K562 (cell line): Measurements from ENCODE around the gene FAM222A. TPM values are rescaled to one million over a fixed set of nuclear protein-coding genes. Genes with fewer than 3 reads are reported as not detected.
A peak's percentile ranks its signal among the peaks of the same experiment; 100 is the strongest.

Source experiments
- ARID3B ChIP-seq: fragments of 250-450 bp; sonication (Bioruptor Pico); IDR thresholded peaks from 2 replicates; pipeline ENCODE4 v1.4.0; 2020; ENCODE audit warnings: borderline replicate concordance
- CHCHD3 ChIP-seq: fragments of 250-450 bp; sonication (Bioruptor Pico); IDR thresholded peaks from 2 replicates; pipeline ENCODE4 v2.1.2; 2022; ENCODE audit warnings: mild to moderate bottlenecking
- CTCF ChIP-seq, 3 experiments: IDR thresholded peaks in 2 of 3; conservative IDR thresholded peaks in 1 of 3; 2 replicates each; pipeline ENCODE4 v1.5.1; 2011 to 2012; ENCODE audit warnings: low read length in 3 of 3, mild to moderate bottlenecking in 3 of 3, control low read depth in 2 of 3, improper control_type of control experiment in 1 of 3, inconsistent platforms in 1 of 3, low read depth in 1 of 3, mixed read lengths in 1 of 3, moderate library complexity in 1 of 3; ENCODE audit not compliant: insufficient read depth in 2 of 3
- FOXA1 ChIP-seq: fragments of 450-650 bp; IDR thresholded peaks from 2 replicates; pipeline ENCODE4 v1.6.1; 2016; ENCODE audit warnings: mild to moderate bottlenecking, borderline replicate concordance
- GABPB2 ChIP-seq: fragments of 250-450 bp; sonication (Bioruptor Pico); conservative IDR thresholded peaks from 2 replicates; pipeline ENCODE4 v1.5.1; 2021; ENCODE audit warnings: mild to moderate bottlenecking
- HDAC6 ChIP-seq: IDR thresholded peaks from 2 replicates; pipeline ENCODE4 v1.6.1; 2012; ENCODE audit warnings: low read depth, mild to moderate bottlenecking, control low read depth, inconsistent platforms, low read length, moderate library complexity
- ILF3 ChIP-seq: fragments of 450-650 bp; IDR thresholded peaks from 2 replicates; pipeline ENCODE4 v1.6.1; 2018; ENCODE audit warnings: antibody characterized with exemption, mild to moderate bottlenecking, moderate library complexity, borderline replicate concordance
- KHSRP ChIP-seq: fragments of 450-650 bp; IDR thresholded peaks from 2 replicates; pipeline ENCODE4 v1.6.1; 2017
- NR3C1 ChIP-seq: sonication (generic); formaldehyde crosslinking; IDR thresholded peaks from 2 replicates; pipeline ENCODE4 v1.8.1; 2022; ENCODE audit warnings: missing genetic modification reagents
- PCBP1 ChIP-seq: fragments of 200-400 bp; formaldehyde crosslinking; IDR thresholded peaks from 2 replicates; pipeline ENCODE4 v1.6.1; 2018; ENCODE audit warnings: mild to moderate bottlenecking, low read depth, low read length; ENCODE audit not compliant: poor library complexity, severe bottlenecking
- PHF8 ChIP-seq: fragments of 200-600 bp; sonication (generic); IDR thresholded peaks from 2 replicates; pipeline ENCODE4 v1.6.1; 2012; ENCODE audit warnings: mixed run types, mild to moderate bottlenecking, inconsistent platforms, low read length, moderate library complexity, borderline replicate concordance
- PKNOX1 ChIP-seq: fragments of 450-650 bp; IDR thresholded peaks from 2 replicates; pipeline ENCODE4 v1.6.1; 2016
- RFX1 ChIP-seq: fragments of 450-650 bp; IDR thresholded peaks from 2 replicates; pipeline ENCODE4 v1.6.1; 2016; ENCODE audit warnings: mild to moderate bottlenecking, moderate library complexity
- TCF7L2 ChIP-seq: fragments of 150-350 bp; IDR thresholded peaks from 2 replicates; pipeline ENCODE4 v1.6.1; 2016; ENCODE audit warnings: low read depth, mild to moderate bottlenecking, low read length, moderate library complexity
- U2AF1 ChIP-seq: fragments of 200-400 bp; formaldehyde crosslinking; optimal IDR thresholded peaks from 2 replicates; pipeline ENCODE3; 2017; ENCODE audit warnings: mild to moderate bottlenecking, low read depth, low read length, moderate library complexity
- YY1 ChIP-seq, 3 experiments: IDR thresholded peaks; 2 replicates each; pipeline ENCODE4 v1.6.1; 2011; ENCODE audit warnings: low read length in 2 of 3, mild to moderate bottlenecking in 2 of 3, moderate library complexity in 2 of 3, borderline replicate concordance in 1 of 3, control low read depth in 1 of 3, low read depth in 1 of 3; ENCODE audit not compliant: insufficient read depth in 3 of 3, insufficient replicate concordance in 2 of 3, control insufficient read depth in 1 of 3, insufficient read length in 1 of 3; ENCODE audit errors: extremely low read depth in 1 of 3
- ZC3H8 ChIP-seq: fragments of 450-650 bp; IDR thresholded peaks from 2 replicates; pipeline ENCODE4 v1.6.1; 2017
- ZNF217 ChIP-seq: sonication (generic); formaldehyde crosslinking; IDR thresholded peaks from 2 replicates; pipeline ENCODE4 v1.8.0; 2022; ENCODE audit warnings: mild to moderate bottlenecking, missing genetic modification reagents
- ZNF512 ChIP-seq: IDR thresholded peaks from 2 replicates; pipeline ENCODE4 v1.6.1; 2016; ENCODE audit warnings: missing genetic modification characterization, missing compliant biosample characterization
- polyA plus RNA-seq, 8 experiments: library from polyadenylated mRNA; depleted of rRNA in 4 of 8; stranded (reverse) in 5 of 8; unstranded in 3 of 8; fragments of >200 nt; fragmentation: Nextera tagmentation in 2 of 8; fragmentation: Illumina TruSeq in 1 of 8; extraction: Ambion mirVana in 2 of 8; extraction: Trizol in 1 of 8; gene quantifications; 2 replicates each; pipeline versions ENCODE4 v1.2.1 to v1.2.3, GENCODE V29; 2011 to 2014; ENCODE audit warnings: inconsistent platforms in 1 of 8, missing spikeins in 1 of 8
- total RNA-seq, 7 experiments: library from RNA; depleted of rRNA in 6 of 7; stranded (reverse); fragments of >200 nt in 6 of 7; fragmentation: Illumina TruSeq in 2 of 7; extraction: Trizol in 2 of 7; gene quantifications; 2 replicates each; pipeline versions ENCODE4 v1.2.1 to v1.2.3, GENCODE V29; 2011 to 2021; ENCODE audit warnings: low replicate concordance in 1 of 7

Gene FAM222A
- total and polyA plus RNA-seq, 9 of the 15 experiments (the other 6 are each of a cell fraction or from before 2014, with no cell fraction given) = 0.03 to 0.36 (median 0.12) TPM; not detected in 1

- TF ChIP-seq PKNOX1 = no peak
- TF ChIP-seq ZNF512 (tag) = no peak
- TF ChIP-seq PCBP1 = no peak
- TF ChIP-seq ARID3B = no peak
- no peak for TF ChIP-seq FOXA1
- TF ChIP-seq NR3C1 (CRISPR knock-in tag) = no peak
- TF ChIP-seq CHCHD3 (CRISPR knock-in tag) = no peak
- no peak for TF ChIP-seq CTCF (IDR thresholded peaks at IDR 0.05 in 2 of 3, conservative IDR thresholded peaks at IDR 0.05 in 1 of 3; ENCODE audit: insufficient read depth in 2 of 3, low read depth in 1 of 3, low read length in 3 of 3)
- no peak for TF ChIP-seq HDAC6
- TF ChIP-seq U2AF1 = no peak
- no peak for TF ChIP-seq TCF7L2
- TF ChIP-seq PHF8 = no peak
- no peak for TF ChIP-seq ZNF217 (CRISPR knock-in tag)
- TF ChIP-seq ILF3 = no peak
- peak; percentile 90 for TF ChIP-seq RFX1
- TF ChIP-seq KHSRP = no peak
- TF ChIP-seq YY1 (IDR thresholded peaks at IDR 0.05; ENCODE audit: borderline replicate concordance in 1 of 3, control insufficient read depth in 1 of 3, extremely low read depth in 1 of 3, insufficient read depth in 3 of 3, insufficient read length in 1 of 3, insufficient replicate concordance in 2 of 3, low read depth in 1 of 3, low read length in 2 of 3) = peak in 1 of 3 experiments; percentile 48
- TF ChIP-seq ZC3H8 = no peak
- TF ChIP-seq GABPB2 (CRISPR knock-in tag) = no peak
These were observed 23.0 kb downstream of the FAM222A start (continued) for GRCh38 chr12:109736552-109737108.
